GM23338 (cell line): ENCODE data around the gene UBE2V1. TPM values are rescaled to one million over a fixed set of nuclear protein-coding genes. Genes with fewer than 3 reads are reported as not detected.

Experiments
- ATAC-seq: fragments of 200-7000 bp; cut with Tn5 transposase; 3 replicates; pipeline ENCODE4 v1.9.1; 2020
- DNase-seq: peaks from one replicate; pipeline ENCODE4 v3.0.0-alpha.2; 2015; ENCODE audit warnings: low spot score
- H2AFZ ChIP-seq: fragments of 200-600 bp; sonication (generic); 2 replicates; pipeline ENCODE4 v1.8.0; 2016; ENCODE audit warnings: antibody characterized with exemption, mild to moderate bottlenecking, moderate library complexity
- H3F3A ChIP-seq: fragments of 200-600 bp; sonication (generic); replicated peaks from 2 replicates; pipeline ENCODE4 v1.8.0; 2017; ENCODE audit warnings: antibody characterized with exemption, mixed run types, low read depth
- H3K27ac ChIP-seq: fragments of 200-600 bp; sonication (generic); 2 replicates; pipeline ENCODE4 v1.6.1; 2016; ENCODE audit warnings: low read depth
- H3K27me3 ChIP-seq: fragments of 200-600 bp; sonication (generic); 2 replicates; pipeline ENCODE4 v1.8.0; 2016; ENCODE audit warnings: mild to moderate bottlenecking, mixed run types, moderate library complexity; ENCODE audit not compliant: insufficient read depth
- H3K36me3 ChIP-seq: fragments of 200-600 bp; sonication (generic); 2 replicates; pipeline ENCODE4 v1.8.0; 2016; ENCODE audit warnings: mild to moderate bottlenecking; ENCODE audit not compliant: insufficient read depth
- H3K4me1 ChIP-seq: fragments of 200-600 bp; sonication (generic); 2 replicates; pipeline ENCODE4 v1.8.0; 2016; ENCODE audit warnings: mild to moderate bottlenecking, moderate library complexity; ENCODE audit not compliant: insufficient read depth
- H3K4me2 ChIP-seq: fragments of 200-600 bp; sonication (generic); 2 replicates; pipeline ENCODE4 v1.7.1; 2017; ENCODE audit warnings: mixed run types
- H3K4me3 ChIP-seq: fragments of 200-600 bp; sonication (generic); 2 replicates; pipeline ENCODE4 v1.6.1; 2016; ENCODE audit warnings: mixed run types
- H3K79me2 ChIP-seq: fragments of 200-600 bp; sonication (generic); replicated peaks from 2 replicates; pipeline ENCODE4 v1.8.0; 2017; ENCODE audit warnings: mild to moderate bottlenecking; ENCODE audit not compliant: insufficient read depth
- H3K9me2 ChIP-seq: fragments of 200-600 bp; sonication (generic); 2 replicates; pipeline ENCODE4 v1.8.0; 2017; ENCODE audit not compliant: insufficient read depth
- H4K20me1 ChIP-seq: fragments of 200-600 bp; sonication (generic); replicated peaks from 2 replicates; pipeline ENCODE4 v1.8.0; 2017; ENCODE audit warnings: mild to moderate bottlenecking; ENCODE audit not compliant: insufficient read depth
- H3K27ac Mint-ChIP-seq: 2 replicates; pipeline ENCODE4 v1.8.0; 2020; ENCODE audit warnings: inconsistent platforms, mild to moderate bottlenecking, moderate library complexity, mixed read lengths
- H3K27me3 Mint-ChIP-seq: 3 replicates; pipeline ENCODE4 v1.8.0; 2022; ENCODE audit warnings: low read depth, mild to moderate bottlenecking, moderate library complexity, mixed read lengths, inconsistent platforms; ENCODE audit not compliant: insufficient read depth, poor library complexity
- H3K36me3 Mint-ChIP-seq: 3 replicates; pipeline ENCODE4 v1.8.0; 2021; ENCODE audit warnings: low read depth, mild to moderate bottlenecking, inconsistent platforms, moderate library complexity, mixed read lengths
- H3K4me1 Mint-ChIP-seq: 3 replicates; pipeline ENCODE4 v1.8.0; 2020; ENCODE audit warnings: mild to moderate bottlenecking, inconsistent platforms, mixed read lengths
- H3K4me3 Mint-ChIP-seq: 3 replicates; pipeline ENCODE4 v1.8.0; 2021; ENCODE audit warnings: moderate library complexity, mild to moderate bottlenecking, inconsistent platforms, mixed read lengths
- H3K9me3 Mint-ChIP-seq: 3 replicates; pipeline ENCODE4 v1.8.0; 2020; ENCODE audit warnings: moderate library complexity, mild to moderate bottlenecking, inconsistent platforms, mixed read lengths
- CTCF ChIP-seq, 2 experiments: fragments of 200-600 bp in 1 of 2; sonication (generic) in 1 of 2; conservative IDR thresholded peaks; 2 replicates each; pipeline versions ENCODE4 v1.5.1 to v1.6.1; 2016 to 2017; ENCODE audit warnings: antibody characterized with exemption in 2 of 2, low read depth in 2 of 2, mild to moderate bottlenecking in 2 of 2, moderate library complexity in 1 of 2
- ZNF462 ChIP-seq: fragments of 250-450 bp; sonication (Bioruptor Pico); IDR thresholded peaks from 2 replicates; pipeline ENCODE4 v1.5.0; 2020; ENCODE audit warnings: mild to moderate bottlenecking, moderate library complexity
- polyA plus RNA-seq: library from polyadenylated mRNA; unstranded; fragments of >200 nt; fragmentation: Nextera tagmentation; extraction: Ambion mirVana; gene quantifications from 2 replicates; pipeline ENCODE4 v1.2.1, GENCODE V29; 2016
- total RNA-seq: library from RNA; depleted of rRNA; stranded (reverse); fragments of >200 nt; shearing (Covaris generic); gene quantifications from 2 replicates; pipeline ENCODE4 v1.2.3, GENCODE V29; 2014

UBE2V1 gene
- total and polyA plus RNA-seq, 2 experiments from 2014 or later, result 105 to 302 TPM

- ATAC-seq (peak; percentile 12), DNase-seq (peak; percentile 44)
- Mint-ChIP-seq H3K27me3 (peaks cover 16% of the 10 kb centered on the region), H3K4me3 (no peak overlapping the region), H3K36me3 (no peaks in the 10 kb centered on the region; the same call in 2 of the 3 replicates), H3K27ac (no peak overlapping the region; the same call in 1 of the 2 replicates), H3K9me3 (no peaks in the 10 kb centered on the region), H3K4me1 (peaks cover 56% of the 10 kb centered on the region)
- TF ChIP-seq CTCF (conservative IDR thresholded peaks at IDR 0.05; ENCODE audit: low read depth in 2 of 2) (peak in 1 of 2 experiments; percentile 12; a peak in 1 of 4 replicates), ZNF462 (CRISPR knock-in tag) (no peak)
- H3K9me2 ChIP-seq, result no peaks in the 10 kb centered on the region
- peaks cover 69% of the 10 kb centered on the region for H4K20me1 ChIP-seq
- H3F3A ChIP-seq, result peaks cover 3% of the 10 kb centered on the region
- H3K27ac ChIP-seq, result peak overlapping the region; percentile 74; the same call in 1 of the 2 replicates
- peaks cover 98% of the 10 kb centered on the region for H3K79me2 ChIP-seq
- H3K27me3 ChIP-seq, result no peaks in the 10 kb centered on the region
- 0 out of 2 replicates have a peak overlapping the region, but pooled peaks have one; percentile 25 for H3K4me2 ChIP-seq
- peaks cover 48% of the 10 kb centered on the region for H3K4me1 ChIP-seq
- no peak overlapping the region for H2AFZ ChIP-seq
- no peaks in the 10 kb centered on the region for H3K36me3 ChIP-seq
- H3K4me3 ChIP-seq, result no peak overlapping the region
These were observed 4.3 kb downstream of the UBE2V1 start for GRCh38 chr20:50108556-50109235.
